H1 (cell line): ENCODE data around the gene HSPBP1. TPM values are rescaled to one million over a fixed set of nuclear protein-coding genes. Genes with fewer than 3 reads are reported as not detected.

Experiments used
- CTCF ChIA-PET: fragments of 300-600 bp; sonication (Branson Sonifier 250); formaldehyde crosslinking; loops from one replicate; lab custom pipeline; 2021; ENCODE audit not compliant: partially characterized antibody; lab: Charles Lee
- POLR2A ChIA-PET: fragments of 300-600 bp; sonication (Branson Sonifier 250); formaldehyde crosslinking; loops from one replicate; lab custom pipeline; 2021; ENCODE audit warnings: inconsistent platforms; ENCODE audit not compliant: partially characterized antibody; lab: Charles Lee
- DNase-seq, 2 experiments: peaks; one replicate each; pipeline versions ENCODE4 v3.0.0 to v3.0.0-alpha.2; 2010 to 2022; ENCODE audit warnings: low spot score in 2 of 2, low read depth in 1 of 2, mixed read lengths in 1 of 2
- FAIRE-seq: peaks from 2 replicates; lab custom pipeline; 2011; peaks lifted over from hg19 to GRCh38; lab: Jason Lieb, UNC
- H2AFZ ChIP-seq: 2 replicates; pipeline ENCODE4 v1.8.1; 2012; ENCODE audit warnings: low read length, inconsistent platforms
- H2AK5ac ChIP-seq: 2 replicates; pipeline ENCODE4 v1.6.1; 2013; ENCODE audit warnings: low read depth, low read length
- H2BK120ac ChIP-seq: replicated peaks from 2 replicates; pipeline ENCODE3; 2013; ENCODE audit warnings: low read depth, low read length, inconsistent platforms
- H2BK12ac ChIP-seq: 2 replicates; pipeline ENCODE4 v1.6.1; 2013; ENCODE audit warnings: low read depth, low read length
- H2BK15ac ChIP-seq: 2 replicates; pipeline ENCODE4 v1.6.1; 2013; ENCODE audit warnings: low read length
- H2BK20ac ChIP-seq: 2 replicates; pipeline ENCODE4 v1.6.1; 2013; ENCODE audit warnings: low read length
- H2BK5ac ChIP-seq: 2 replicates; pipeline ENCODE4 v1.6.1; 2013; ENCODE audit warnings: low read depth, low read length
- H3K14ac ChIP-seq: 2 replicates; pipeline ENCODE4 v1.6.1; 2013; ENCODE audit warnings: inconsistent platforms; ENCODE audit not compliant: insufficient read length
- H3K18ac ChIP-seq: 2 replicates; pipeline ENCODE4 v1.6.1; 2013; ENCODE audit warnings: low read length; ENCODE audit errors: extremely low read depth
- H3K23ac ChIP-seq: 2 replicates; pipeline ENCODE4 v1.6.1; 2013; ENCODE audit warnings: inconsistent platforms; ENCODE audit not compliant: insufficient read length
- H3K23me2 ChIP-seq: 2 replicates; pipeline ENCODE4 v1.6.1; 2013; ENCODE audit warnings: low read depth, low read length
- H3K27ac ChIP-seq: 2 replicates; pipeline ENCODE4 v1.6.1; 2011; ENCODE audit warnings: low read depth, low read length, inconsistent platforms
- H3K27me3 ChIP-seq, 4 experiments: replicated peaks in 1 of 4; 1 replicate in 1 of 4; 2 replicates in 3 of 4; pipeline versions ENCODE4 v1.6.1 to v1.8.1; 2011 to 2013; ENCODE audit warnings: low read length in 3 of 4, mild to moderate bottlenecking in 3 of 4, inconsistent platforms in 2 of 4, mixed read lengths in 2 of 4, moderate library complexity in 1 of 4; ENCODE audit not compliant: control insufficient read depth in 3 of 4, insufficient read depth in 3 of 4; ENCODE audit errors: extremely low read depth in 1 of 4
- H3K36me3 ChIP-seq, 4 experiments: 2 replicates each; pipeline versions ENCODE4 v1.6.1 to v1.8.1; 2011 to 2013; ENCODE audit warnings: mild to moderate bottlenecking in 4 of 4, low read length in 3 of 4, moderate library complexity in 2 of 4, control low read depth in 1 of 4, inconsistent platforms in 1 of 4; ENCODE audit not compliant: insufficient read depth in 4 of 4, control insufficient read depth in 2 of 4
- H3K4ac ChIP-seq: replicated peaks from 2 replicates; pipeline ENCODE3; 2013; ENCODE audit warnings: low read length, low read depth, mixed read lengths, inconsistent platforms; ENCODE audit not compliant: insufficient read length
- H3K4me1 ChIP-seq, 4 experiments: replicated peaks in 1 of 4; 1 replicate in 1 of 4; 2 replicates in 3 of 4; pipeline versions ENCODE4 v1.6.1 to v1.8.1; 2011 to 2013; ENCODE audit warnings: low read length in 3 of 4, inconsistent platforms in 2 of 4, mixed read lengths in 1 of 4; ENCODE audit not compliant: insufficient read depth in 4 of 4, control insufficient read depth in 3 of 4
- H3K4me2 ChIP-seq, 2 experiments: 2 replicates each; pipeline versions ENCODE4 v1.6.1 to v1.8.1; 2011 to 2013; ENCODE audit warnings: low read depth in 2 of 2, low read length in 2 of 2, control low read depth in 1 of 2, inconsistent platforms in 1 of 2, mild to moderate bottlenecking in 1 of 2; ENCODE audit not compliant: insufficient read depth in 1 of 2
- H3K4me3 ChIP-seq, 4 experiments: fragments of 200-600, 300-600 bp in 1 of 4; sonication (generic), shearing (Covaris generic), sonication (Bioruptor Twin) in 1 of 4; 2 replicates each; pipeline versions ENCODE4 v1.5.1 to v1.8.1; 2011 to 2016; ENCODE audit warnings: low read length in 4 of 4, low read depth in 3 of 4, control low read depth in 2 of 4, inconsistent platforms in 2 of 4, mild to moderate bottlenecking in 2 of 4, mixed read lengths in 1 of 4, moderate library complexity in 1 of 4; ENCODE audit not compliant: insufficient read depth in 2 of 4; ENCODE audit errors: extremely low read depth in 1 of 4
- H3K56ac ChIP-seq: replicated peaks from 2 replicates; pipeline ENCODE3; 2013; ENCODE audit warnings: low read depth, mild to moderate bottlenecking, mixed read lengths, low read length, inconsistent platforms; ENCODE audit not compliant: insufficient read length
- H3K79me1 ChIP-seq: 2 replicates; pipeline ENCODE4 v1.6.1; 2013; ENCODE audit warnings: low read depth, low read length, control low read depth
- H3K79me2 ChIP-seq, 2 experiments: 2 replicates each; pipeline versions ENCODE4 v1.6.1 to v1.8.1; 2012 to 2013; ENCODE audit warnings: low read length in 2 of 2, mild to moderate bottlenecking in 2 of 2, inconsistent platforms in 1 of 2; ENCODE audit not compliant: insufficient read depth in 2 of 2, control insufficient read depth in 1 of 2
- H3K9ac ChIP-seq, 4 experiments: replicated peaks in 1 of 4; 1 replicate in 1 of 4; 2 replicates in 3 of 4; pipeline versions ENCODE4 v1.6.1 to v1.8.1; 2011 to 2013; ENCODE audit warnings: low read depth in 3 of 4, low read length in 3 of 4, control low read depth in 2 of 4, mild to moderate bottlenecking in 2 of 4, moderate library complexity in 2 of 4, inconsistent platforms in 1 of 4; ENCODE audit errors: extremely low read depth in 1 of 4
- H3K9me3 ChIP-seq, 2 experiments: 2 replicates each; pipeline versions ENCODE4 v1.6.1 to v1.8.1; 2012 to 2013; ENCODE audit warnings: mild to moderate bottlenecking in 2 of 2, moderate library complexity in 2 of 2, control low read depth in 1 of 2, inconsistent platforms in 1 of 2, low read depth in 1 of 2, low read length in 1 of 2, mixed read lengths in 1 of 2; ENCODE audit not compliant: insufficient read depth in 2 of 2
- H4K20me1 ChIP-seq, 2 experiments: replicated peaks in 1 of 2; 2 replicates each; pipeline versions ENCODE3 to v1.8.1; 2011 to 2013; ENCODE audit warnings: inconsistent platforms in 2 of 2, low read length in 2 of 2, mild to moderate bottlenecking in 1 of 2; ENCODE audit not compliant: insufficient read depth in 2 of 2, control insufficient read depth in 1 of 2
- H4K5ac ChIP-seq: 2 replicates; pipeline ENCODE4 v1.6.1; 2013; ENCODE audit warnings: low read length, low read depth, mixed read lengths, inconsistent platforms; ENCODE audit not compliant: insufficient read length
- H4K8ac ChIP-seq: 2 replicates; pipeline ENCODE4 v1.8.0; 2013; ENCODE audit warnings: mild to moderate bottlenecking, moderate library complexity, low read length, inconsistent platforms; ENCODE audit not compliant: insufficient read depth; ENCODE audit errors: extremely low read depth
- H4K91ac ChIP-seq: replicated peaks from 2 replicates; pipeline ENCODE3; 2013; ENCODE audit warnings: low read length, mixed read lengths, inconsistent platforms; ENCODE audit not compliant: insufficient read length
- BACH1 ChIP-seq: IDR thresholded peaks from 2 replicates; pipeline ENCODE4 v1.6.1; 2012; ENCODE audit warnings: low read length, improper control_type of control experiment
- CREB1 ChIP-seq: IDR thresholded peaks from 2 replicates; pipeline ENCODE4 v1.6.1; 2012; ENCODE audit warnings: inconsistent platforms
- EP300 ChIP-seq, 2 experiments: IDR thresholded peaks; 1 replicate in 1 of 2; 2 replicates in 1 of 2; pipeline ENCODE4 v1.6.1; 2011 to 2012; ENCODE audit warnings: low read depth in 2 of 2, low read length in 2 of 2, mild to moderate bottlenecking in 2 of 2, borderline replicate concordance in 1 of 2, inconsistent platforms in 1 of 2, moderate library complexity in 1 of 2
- EZH2 ChIP-seq: fragments of 200-600 bp; sonication (generic); IDR thresholded peaks from 2 replicates; pipeline ENCODE4 v1.7.1; 2012; ENCODE audit warnings: low read depth, mild to moderate bottlenecking, moderate library complexity, low read length, inconsistent platforms; ENCODE audit not compliant: severe bottlenecking
- KDM5A ChIP-seq: fragments of 200-600 bp; IDR thresholded peaks from 2 replicates; pipeline ENCODE4 v1.7.1; 2012; ENCODE audit warnings: mild to moderate bottlenecking, low read length, inconsistent platforms, mixed read lengths
- PHF8 ChIP-seq: fragments of 200-600 bp; sonication (generic); conservative IDR thresholded peaks from 2 replicates; pipeline ENCODE4 v1.7.1; 2012; ENCODE audit warnings: low read depth, mild to moderate bottlenecking, inconsistent platforms, low read length, moderate library complexity
- POU5F1 ChIP-seq: IDR thresholded peaks from 2 replicates; pipeline ENCODE4 v1.6.1; 2011; ENCODE audit warnings: low read depth, mild to moderate bottlenecking, low read length, moderate library complexity
- SP4 ChIP-seq: IDR thresholded peaks from 2 replicates; pipeline ENCODE4 v1.6.1; 2012; ENCODE audit warnings: low read length, inconsistent platforms
- SUZ12 ChIP-seq: fragments of 200-600 bp; sonication (generic); IDR thresholded peaks from 2 replicates; pipeline ENCODE4 v1.6.1; 2012; ENCODE audit warnings: mild to moderate bottlenecking, inconsistent platforms, low read length, moderate library complexity, mixed read lengths
- TCF12 ChIP-seq: IDR thresholded peaks from 2 replicates; pipeline ENCODE4 v1.6.1; 2011; ENCODE audit warnings: low read depth, mild to moderate bottlenecking, low read length
- YY1 ChIP-seq: IDR thresholded peaks from 2 replicates; pipeline ENCODE4 v1.6.1; 2011; ENCODE audit warnings: low read depth, mild to moderate bottlenecking, low read length
- WGBS, 2 experiments: shearing (Covaris generic) in 1 of 2; methylation state at CpG; one replicate each; pipeline versions ENCODE4 v1.1.6 to v1.1.7; 2013 to 2015; ENCODE audit warnings: low lambda C conversion rate in 2 of 2, mixed read lengths in 2 of 2, inconsistent platforms in 1 of 2, low coverage in 1 of 2, missing lambda C conversion rate in 1 of 2; ENCODE audit not compliant: insufficient replicate concordance in 2 of 2, insufficient coverage in 1 of 2, insufficient read length in 1 of 2; ENCODE audit errors: extremely low coverage in 1 of 2, missing lambda C conversion rate in 1 of 2; 5-methylcytosine and 5-hydroxymethylcytosine counted together
- polyA plus RNA-seq, 7 experiments: library from polyadenylated mRNA; depleted of rRNA in 3 of 7; stranded (reverse) in 5 of 7; unstranded in 2 of 7; fragments of >200 nt in 5 of 7; fragments of 200-250 nt in 2 of 7; gene quantifications; 1 replicate in 5 of 7; 2 replicates in 1 of 7; 4 replicates in 1 of 7; pipeline versions ENCODE4 v1.2.1 to v1.2.3, GENCODE V29; 2011 to 2013; ENCODE audit warnings: missing spikeins in 2 of 7, mixed read lengths in 2 of 7
- total RNA-seq: library from RNA; stranded (reverse); fragmentation: NEBNext Ultra II Directional; extraction: Animal tissue kit (Norgen Biotek cat#: 25700); gene quantifications from 2 replicates; pipeline ENCODE4 v1.2.1, GENCODE V29; 2021

The HSPBP1 gene
- total and polyA plus RNA-seq, 2 of the 8 experiments (the other 6 are each of a cell fraction or from before 2014, with no cell fraction given), result 63.4 to 100 TPM

- Histone ChIP-seq H3K4me1 (no peaks in the 10 kb centered on the region), H3K18ac (no peak overlapping the region), H3K27ac (no peak overlapping the region), H2BK5ac (no peak overlapping the region), H4K91ac (no peak overlapping the region), H3K9me3 (no peaks in the 10 kb centered on the region), H3K23me2 (no peaks in the 10 kb centered on the region), H3K4me2 (no peak overlapping the region), H3K23ac (no peak overlapping the region), H3K9ac (no peak overlapping the region), H2BK15ac (no peak overlapping the region), H4K5ac (no peak overlapping the region), H3K27me3 (no peaks in the 10 kb centered on the region), H2AK5ac (no peak overlapping the region), H3K56ac (no peak overlapping the region), H3K36me3 (peaks cover 7 to 23% (median 16%) of the 10 kb centered on the region in 4 experiments; a peak in 6 of 8 replicates), H2BK12ac (no peak overlapping the region), H3K4ac (no peak overlapping the region)
- FAIRE-seq, result no peak
- CTCF ChIA-PET, result no interaction called here
- TF ChIP-seq SUZ12 (no peak), SP4 (no peak), POU5F1 (no peak), TCF12 (no peak), KDM5A (no peak), BACH1 (no peak), EZH2 (no peak), CREB1 (no peak), YY1 (no peak), EP300 (IDR thresholded peaks at IDR 0.05; ENCODE audit: borderline replicate concordance in 1 of 2, low read depth in 2 of 2, low read length in 2 of 2) (no peak), PHF8 (no peak)
- TF ChIP-seq, all 59 proteins: peak for 0
- Histone ChIP-seq H4K8ac (no peak overlapping the region), H2AFZ (no peak overlapping the region), H3K79me2 (no peaks in the 10 kb centered on the region), H4K20me1 (peaks cover 0 to 20% of the 10 kb centered on the region in 2 experiments), H2BK120ac (no peak overlapping the region), H2BK20ac (no peak overlapping the region), H3K79me1 (no peaks in the 10 kb centered on the region; the same call in 1 of the 2 replicates), H3K4me3 (no peak overlapping the region), H3K14ac (no peak overlapping the region)
- POLR2A ChIA-PET, result no interaction called here
- DNase-seq, result no peak
- 87% methylated on average over 12 of the region's 13 CpGs; no CpG with 5 or more reads in 1 of the 2 experiments for WGBS, 2 experiments
Measured at GRCh38 chr19:55230780-55231179, 49.1 kb downstream of the HSPBP1 start.
